PC-3 (cell line): ENCODE results near the gene HRH2. TPM values are rescaled to one million over a fixed set of nuclear protein-coding genes. Genes with fewer than 3 reads are reported as not detected.

Source experiments
- ATAC-seq: fragments of 200-7000 bp; cut with Tn5 transposase; 2 replicates; pipeline ENCODE4 v1.9.1; 2020; ENCODE audit warnings: mild to moderate bottlenecking, moderate library complexity
- BruUV-seq: library from RNA; stranded (reverse); fragments of 400-500 nt; replicated peaks from 2 replicates; lab custom pipeline; 2021; lab: Mats Ljungman, UMichigan
- CTCF ChIA-PET: fragments of 300-600 bp; sonication (Branson Sonifier 250); formaldehyde crosslinking; loops from one replicate; lab custom pipeline; 2022; ENCODE audit warnings: antibody characterized with exemption; lab: Charles Lee
- POLR2A ChIA-PET: fragments of 300-600 bp; sonication (Branson Sonifier 250); formaldehyde crosslinking; loops from one replicate; lab custom pipeline; 2022; ENCODE audit warnings: antibody characterized with exemption; ENCODE audit not compliant: unreplicated experiment; lab: Charles Lee
- DNase-seq: peaks from one replicate; pipeline ENCODE4 v3.0.0-alpha.2; 2015
- H2AFZ ChIP-seq: fragments of 300-600 bp; sonication (generic); 2 replicates; pipeline ENCODE4 v1.6.0; 2016; ENCODE audit warnings: antibody characterized with exemption, low read length
- H3F3A ChIP-seq: fragments of 300-600 bp; sonication (generic); one replicate; pipeline ENCODE4 v1.6.0; 2017; ENCODE audit warnings: antibody characterized with exemption, low read length, control low read depth, mild to moderate bottlenecking; ENCODE audit not compliant: unreplicated experiment
- H3K27ac ChIP-seq: fragments of 300-600 bp; sonication (generic); 2 replicates; pipeline ENCODE4 v1.5.1; 2016; ENCODE audit warnings: mild to moderate bottlenecking, low read length
- H3K27me3 ChIP-seq: fragments of 300-600 bp; sonication (generic); 2 replicates; pipeline ENCODE4 v1.6.1; 2016; ENCODE audit warnings: low read length, mixed read lengths
- H3K36me3 ChIP-seq: fragments of 300-600 bp; sonication (generic); 2 replicates; pipeline ENCODE4 v1.6.1; 2016; ENCODE audit warnings: low read depth, mixed run types, low read length, mixed read lengths
- H3K4me1 ChIP-seq: fragments of 300-600 bp; sonication (generic); 2 replicates; pipeline ENCODE4 v1.5.1; 2016; ENCODE audit warnings: low read length; ENCODE audit not compliant: insufficient read depth
- H3K4me2 ChIP-seq: fragments of 300-600 bp; sonication (generic); 2 replicates; pipeline ENCODE4 v1.6.0; 2016; ENCODE audit warnings: low read length
- H3K4me3 ChIP-seq: fragments of 300-600 bp; sonication (generic); 2 replicates; pipeline ENCODE4 v1.5.1; 2016; ENCODE audit warnings: mild to moderate bottlenecking, low read length, mixed read lengths
- H3K79me2 ChIP-seq: fragments of 300-600 bp; sonication (generic); 2 replicates; pipeline ENCODE4 v1.6.1; 2017; ENCODE audit warnings: low read length, mixed read lengths
- H3K9ac ChIP-seq: fragments of 300-600 bp; sonication (generic); 2 replicates; pipeline ENCODE4 v1.6.0; 2016; ENCODE audit warnings: mild to moderate bottlenecking, low read length
- H3K9me2 ChIP-seq: fragments of 300-600 bp; sonication (generic); replicated peaks from 2 replicates; pipeline ENCODE4 v1.6.1; 2016; ENCODE audit warnings: mixed run types, low read length, mixed read lengths
- H3K9me3 ChIP-seq: fragments of 300-600 bp; sonication (generic); 2 replicates; pipeline ENCODE4 v1.6.1; 2016; ENCODE audit warnings: low read length, mixed read lengths
- H4K20me1 ChIP-seq: fragments of 300-600 bp; sonication (generic); 2 replicates; pipeline ENCODE4 v1.6.1; 2016; ENCODE audit warnings: low read length, mixed read lengths
- EZH2 ChIP-seq: fragments of 300-600 bp; sonication (generic); IDR thresholded peaks from one replicate; pipeline ENCODE4 v1.6.1; 2017; ENCODE audit warnings: antibody characterized with exemption, mild to moderate bottlenecking, low read length; ENCODE audit not compliant: unreplicated experiment
- EZH2phosphoT487 ChIP-seq: fragments of 300-600 bp; sonication (generic); IDR thresholded peaks from 2 replicates; pipeline ENCODE4 v1.6.1; 2018; ENCODE audit warnings: mild to moderate bottlenecking, antibody characterized with exemption, low read length, borderline replicate concordance
- intact Hi-C: fragments of 100-400 bp; cut with micrococcal nuclease; formaldehyde crosslinking; loops from 2 replicates; pipeline ENCODE4 v1.9.0; 2023
- total RNA-seq: library from RNA; depleted of rRNA; stranded (reverse); fragments of >200 nt; gene quantifications from 2 replicates; pipeline ENCODE4 v1.2.3, GENCODE V29; 2014
- TF ChIP-seq, protein P1 (sequence below): fragments of 300-600 bp; sonication (generic); conservative IDR thresholded peaks from 2 replicates; pipeline ENCODE4 v1.5.1; 2017; ENCODE audit warnings: antibody characterized with exemption, low read depth, mild to moderate bottlenecking, low read length

The HRH2 gene
- total RNA-seq, 1 experiment from 2014 or later: not detected

- ChIA-PET CTCF (no interaction called here), POLR2A (no interaction called here)
- DNase-seq (no peak), ATAC-seq (no peak)
- Histone ChIP-seq H3K27me3 (no peaks in the 10 kb centered on the region), H3K9ac (no peak overlapping the region), H3K36me3 (no peaks in the 10 kb centered on the region), H3K4me1 (no peaks in the 10 kb centered on the region), H3K4me2 (no peak overlapping the region), H4K20me1 (no peaks in the 10 kb centered on the region), H3K9me2 (no peaks in the 10 kb centered on the region), H2AFZ (no peak overlapping the region), H3K9me3 (no peaks in the 10 kb centered on the region), H3K4me3 (no peak overlapping the region), H3K79me2 (no peaks in the 10 kb centered on the region), H3F3A (no peaks in the 10 kb centered on the region), H3K27ac (no peak overlapping the region)
- TF ChIP-seq, protein P1, sequence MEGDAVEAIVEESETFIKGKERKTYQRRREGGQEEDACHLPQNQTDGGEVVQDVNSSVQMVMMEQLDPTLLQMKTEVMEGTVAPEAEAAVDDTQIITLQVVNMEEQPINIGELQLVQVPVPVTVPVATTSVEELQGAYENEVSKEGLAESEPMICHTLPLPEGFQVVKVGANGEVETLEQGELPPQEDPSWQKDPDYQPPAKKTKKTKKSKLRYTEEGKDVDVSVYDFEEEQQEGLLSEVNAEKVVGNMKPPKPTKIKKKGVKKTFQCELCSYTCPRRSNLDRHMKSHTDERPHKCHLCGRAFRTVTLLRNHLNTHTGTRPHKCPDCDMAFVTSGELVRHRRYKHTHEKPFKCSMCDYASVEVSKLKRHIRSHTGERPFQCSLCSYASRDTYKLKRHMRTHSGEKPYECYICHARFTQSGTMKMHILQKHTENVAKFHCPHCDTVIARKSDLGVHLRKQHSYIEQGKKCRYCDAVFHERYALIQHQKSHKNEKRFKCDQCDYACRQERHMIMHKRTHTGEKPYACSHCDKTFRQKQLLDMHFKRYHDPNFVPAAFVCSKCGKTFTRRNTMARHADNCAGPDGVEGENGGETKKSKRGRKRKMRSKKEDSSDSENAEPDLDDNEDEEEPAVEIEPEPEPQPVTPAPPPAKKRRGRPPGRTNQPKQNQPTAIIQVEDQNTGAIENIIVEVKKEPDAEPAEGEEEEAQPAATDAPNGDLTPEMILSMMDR: no peak
- TF ChIP-seq EZH2 (no peak), EZH2phosphoT487 (no peak)
- BruUV-seq: no TSS peak
- intact Hi-C loops: loop anchor here (5.0 kb wide), 1 partner anchor 50 kb away; no protein-coding TSS in a partner anchor
These were observed 89.7 kb downstream of the HRH2 start for GRCh38 chr5:175747539-175748060.

GRCh38 chr5:175748650-175749049, 90.8 kb downstream of the HRH2 start:
- Histone ChIP-seq H3K9ac (no peak overlapping the region), H3K4me3 (no peak overlapping the region), H3K4me2 (no peak overlapping the region), H3K36me3 (no peaks in the 10 kb centered on the region), H3K9me2 (no peaks in the 10 kb centered on the region), H3K79me2 (no peaks in the 10 kb centered on the region), H3F3A (no peaks in the 10 kb centered on the region), H3K9me3 (no peaks in the 10 kb centered on the region), H2AFZ (no peak overlapping the region), H4K20me1 (no peaks in the 10 kb centered on the region), H3K4me1 (no peaks in the 10 kb centered on the region; the same call in 1 of the 2 replicates), H3K27ac (no peak overlapping the region), H3K27me3 (no peaks in the 10 kb centered on the region)
- BruUV-seq: no TSS peak
- POLR2A ChIA-PET: no interaction called here
- ATAC-seq (no peak), DNase-seq (no peak)
- CTCF ChIA-PET: no interaction called here
- intact Hi-C loops: loop anchor here (5.0 kb wide), 1 partner anchor 49 kb away; no protein-coding TSS in a partner anchor
- TF ChIP-seq EZH2phosphoT487: no peak
- TF ChIP-seq, protein P1: no peak
- no peak for TF ChIP-seq EZH2

GRCh38 chr5:175749591-175749990, 91.7 kb downstream of the HRH2 start:
- H3F3A ChIP-seq: no peaks in the 10 kb centered on the region
- intact Hi-C loops: loop anchor here (5.0 kb wide), 1 partner anchor 48 kb away; no protein-coding TSS in a partner anchor
- H3K27ac ChIP-seq: no peak overlapping the region
- ChIA-PET CTCF (no interaction called here), POLR2A (no interaction called here)
- no peak for TF ChIP-seq EZH2
- no peak for TF ChIP-seq EZH2phosphoT487
- TF ChIP-seq, protein P1: no peak
- H2AFZ ChIP-seq: no peak overlapping the region
- no peaks in the 10 kb centered on the region; the same call in 1 of the 2 replicates for H3K4me1 ChIP-seq
- BruUV-seq: no TSS peak
- H3K4me3 ChIP-seq: no peak overlapping the region
- no peaks in the 10 kb centered on the region for H3K36me3 ChIP-seq
- H3K9me3 ChIP-seq: no peaks in the 10 kb centered on the region
- H3K9me2 ChIP-seq: no peaks in the 10 kb centered on the region
- DNase-seq (no peak), ATAC-seq (peak; percentile 53; the same call in 1 of the 2 replicates)
- no peaks in the 10 kb centered on the region for H4K20me1 ChIP-seq
- H3K27me3 ChIP-seq: no peaks in the 10 kb centered on the region
- no peak overlapping the region for H3K4me2 ChIP-seq
- no peaks in the 10 kb centered on the region for H3K79me2 ChIP-seq
- no peak overlapping the region for H3K9ac ChIP-seq
